ENCODE data around the gene MAPK11.

DNA sequence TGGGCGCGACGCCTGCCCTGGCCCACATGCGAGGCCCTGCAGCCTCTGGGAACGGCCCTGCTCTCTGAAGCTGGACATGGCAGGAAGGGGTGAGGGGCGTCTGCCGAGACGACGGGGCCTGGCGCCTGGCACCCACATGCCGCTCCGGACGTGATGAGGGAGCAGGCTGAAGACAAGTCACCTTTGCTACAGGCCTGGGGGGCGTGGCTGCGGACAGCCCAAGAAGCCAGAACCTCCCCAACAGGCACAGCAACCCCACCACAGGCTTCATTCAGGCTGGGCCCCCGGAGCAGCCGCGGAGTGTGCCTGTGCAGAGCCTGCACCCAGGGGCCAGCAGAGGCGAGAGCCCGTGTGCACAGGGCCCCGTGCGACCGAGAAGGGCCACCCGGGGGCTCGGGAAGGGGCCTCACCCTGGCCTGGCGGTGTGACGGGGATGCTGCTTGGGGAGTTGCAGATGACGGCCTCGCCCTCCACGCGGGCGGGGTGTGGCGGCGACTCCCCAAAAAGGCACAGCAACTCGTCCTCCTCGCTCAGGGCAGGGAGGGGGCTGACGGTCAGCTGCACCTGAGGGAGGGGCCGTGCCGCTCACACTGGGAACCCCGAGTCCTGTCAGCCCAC lies 16.6 kb upstream of the MAPK11 start:
- TF ChIP-seq, protein P1, sequence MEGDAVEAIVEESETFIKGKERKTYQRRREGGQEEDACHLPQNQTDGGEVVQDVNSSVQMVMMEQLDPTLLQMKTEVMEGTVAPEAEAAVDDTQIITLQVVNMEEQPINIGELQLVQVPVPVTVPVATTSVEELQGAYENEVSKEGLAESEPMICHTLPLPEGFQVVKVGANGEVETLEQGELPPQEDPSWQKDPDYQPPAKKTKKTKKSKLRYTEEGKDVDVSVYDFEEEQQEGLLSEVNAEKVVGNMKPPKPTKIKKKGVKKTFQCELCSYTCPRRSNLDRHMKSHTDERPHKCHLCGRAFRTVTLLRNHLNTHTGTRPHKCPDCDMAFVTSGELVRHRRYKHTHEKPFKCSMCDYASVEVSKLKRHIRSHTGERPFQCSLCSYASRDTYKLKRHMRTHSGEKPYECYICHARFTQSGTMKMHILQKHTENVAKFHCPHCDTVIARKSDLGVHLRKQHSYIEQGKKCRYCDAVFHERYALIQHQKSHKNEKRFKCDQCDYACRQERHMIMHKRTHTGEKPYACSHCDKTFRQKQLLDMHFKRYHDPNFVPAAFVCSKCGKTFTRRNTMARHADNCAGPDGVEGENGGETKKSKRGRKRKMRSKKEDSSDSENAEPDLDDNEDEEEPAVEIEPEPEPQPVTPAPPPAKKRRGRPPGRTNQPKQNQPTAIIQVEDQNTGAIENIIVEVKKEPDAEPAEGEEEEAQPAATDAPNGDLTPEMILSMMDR (conservative IDR thresholded peaks at IDR 0.05; ENCODE audit: low read depth, low read length): no peak
- TF ChIP-seq EZH2 (IDR thresholded peaks at IDR 0.05; ENCODE audit: low read length, unreplicated experiment) (no peak), EZH2phosphoT487 (IDR thresholded peaks at IDR 0.05; ENCODE audit: borderline replicate concordance, low read length) (no peak)
